ENCODE measurements around the gene GNAZ.
A peak's percentile ranks its signal among the peaks of the same experiment; 100 is the strongest.
"Not testable (repeated sequence)": the region's sequence is repeated elsewhere in the genome, so short reads cannot be mapped to it uniquely, and the experiment has no call there.

GNAZ gene

GRCh38 chr22:23045461-23045860, 24.9 kb upstream of the GNAZ start:
- no peak for DNase-seq

GRCh38 chr22:23047265-23047664, 23.1 kb upstream of the GNAZ start:
- no peak for DNase-seq

- no peak for DNase-seq
Measured at GRCh38 chr22:23047742-23048141, 22.6 kb upstream of the GNAZ start.

- DNase-seq = not testable (repeated sequence)
Measured at GRCh38 chr22:23050546-23050945, 19.8 kb upstream of the GNAZ start.

GRCh38 chr22:23053051-23053707, 17.1 kb upstream of the GNAZ start:
- DNase-seq = no peak

- no peak for DNase-seq
Measured at GRCh38 chr22:23053912-23054530, 16.3 kb upstream of the GNAZ start.

GRCh38 chr22:23054531-23055257, 15.6 kb upstream of the GNAZ start:
- DNase-seq = peak; percentile 11

GRCh38 chr22:23055449-23056179, 14.7 kb upstream of the GNAZ start:
- DNase-seq = peak; percentile 6

GRCh38 chr22:23057331-23057730, 13.0 kb upstream of the GNAZ start:
- no peak for DNase-seq

- DNase-seq = peak; percentile 8
Measured at GRCh38 chr22:23058063-23058462, 12.3 kb upstream of the GNAZ start.

GRCh38 chr22:23058481-23059283, 11.6 kb upstream of the GNAZ start:
- peak; percentile 8 for DNase-seq

GRCh38 chr22:23059284-23059948, 10.9 kb upstream of the GNAZ start:
- DNase-seq = peak; percentile 21

- peak; percentile 23 for DNase-seq
Measured at GRCh38 chr22:23060612-23061400, 9.5 kb upstream of the GNAZ start.

- DNase-seq = peak; percentile 17
Measured at GRCh38 chr22:23061471-23062280, 8.6 kb upstream of the GNAZ start.

- DNase-seq = peak; percentile 16
Measured at GRCh38 chr22:23062616-23063538, 7.4 kb upstream of the GNAZ start.

- peak; percentile 26 for DNase-seq
Measured at GRCh38 chr22:23063539-23064380, 6.6 kb upstream of the GNAZ start.

- peak; percentile 19 for DNase-seq
Measured at GRCh38 chr22:23064381-23065068, 5.8 kb upstream of the GNAZ start.

Measured in activated CD4-positive, CD25-positive, alpha-beta regulatory T cell treated with anti-CD3 and anti-CD28 coated beads, Interleukin-2, amount 50 U/mL, for 72 hours (primary cell).